ENCODE results near the gene CACNA1I.

CACNA1I gene

GRCh38 chr22:39534591-39535356 lies 35.8 kb upstream of the CACNA1I start:
- DNase-seq (ENCODE audit: low read depth), result no peak

GRCh38 chr22:39535357-39535725 lies 35.2 kb upstream of the CACNA1I start:
- H3K4me3 ChIP-seq (ENCODE audit: low read depth, low read length), result no peak overlapping the region
- no peak for DNase-seq (ENCODE audit: low read depth)

More at GRCh38 chr22:39534591-39535356, 35.8 kb upstream of the CACNA1I start:
- H3K4me3 ChIP-seq (ENCODE audit: low read depth, low read length), result no peak overlapping the region

- H3K4me3 ChIP-seq (ENCODE audit: low read depth, low read length), result no peak overlapping the region
- no peak for DNase-seq (ENCODE audit: low read depth)
Observed at GRCh38 chr22:39535831-39536449, 34.6 kb upstream of the CACNA1I start.

GRCh38 chr22:39536711-39537110 lies 33.8 kb upstream of the CACNA1I start:
- no peak for DNase-seq (ENCODE audit: low read depth)
- H3K4me3 ChIP-seq (ENCODE audit: low read depth, low read length), result no peak overlapping the region

GRCh38 chr22:39537975-39538374 lies 32.6 kb upstream of the CACNA1I start:
- no peak for DNase-seq (ENCODE audit: low read depth)

GRCh38 chr22:39543095-39543494 lies 27.5 kb upstream of the CACNA1I start:
- no peak overlapping the region for H3K4me3 ChIP-seq (ENCODE audit: low read depth, low read length)
- no peak for DNase-seq (ENCODE audit: low read depth)

More at GRCh38 chr22:39537975-39538374, 32.6 kb upstream of the CACNA1I start:
- H3K4me3 ChIP-seq (ENCODE audit: low read depth, low read length), result no peak overlapping the region

- no peak for DNase-seq (ENCODE audit: low read depth)
- no peak overlapping the region for H3K4me3 ChIP-seq (ENCODE audit: low read depth, low read length)
Observed at GRCh38 chr22:39545386-39546365, 24.9 kb upstream of the CACNA1I start.

- no peak for DNase-seq (ENCODE audit: low read depth)
- no peak overlapping the region for H3K4me3 ChIP-seq (ENCODE audit: low read depth, low read length)
Observed at GRCh38 chr22:39546889-39547586, 23.5 kb upstream of the CACNA1I start.

GRCh38 chr22:39547587-39547947 lies 23.0 kb upstream of the CACNA1I start:
- no peak overlapping the region for H3K4me3 ChIP-seq (ENCODE audit: low read depth, low read length)

GRCh38 chr22:39553429-39553828 lies 17.1 kb upstream of the CACNA1I start:
- DNase-seq (ENCODE audit: low read depth), result no peak
- no peak overlapping the region for H3K4me3 ChIP-seq (ENCODE audit: low read depth, low read length)

More at GRCh38 chr22:39547587-39547947, 23.0 kb upstream of the CACNA1I start:
- no peak for DNase-seq (ENCODE audit: low read depth)

GRCh38 chr22:39554151-39554550 lies 16.4 kb upstream of the CACNA1I start:
- H3K4me3 ChIP-seq (ENCODE audit: low read depth, low read length), result no peak overlapping the region
- no peak for DNase-seq (ENCODE audit: low read depth)

GRCh38 chr22:39556970-39557841 lies 13.3 kb upstream of the CACNA1I start:
- no peak for DNase-seq (ENCODE audit: low read depth)
- no peak overlapping the region for H3K4me3 ChIP-seq (ENCODE audit: low read depth, low read length)

- H3K4me3 ChIP-seq (ENCODE audit: low read depth, low read length), result no peak overlapping the region
- DNase-seq (ENCODE audit: low read depth), result no peak
Observed at GRCh38 chr22:39558254-39558727, 12.3 kb upstream of the CACNA1I start.

GRCh38 chr22:39558950-39559349 lies 11.6 kb upstream of the CACNA1I start:
- no peak for DNase-seq (ENCODE audit: low read depth)
- H3K4me3 ChIP-seq (ENCODE audit: low read depth, low read length), result no peak overlapping the region

GRCh38 chr22:39559456-39560105 lies 11.0 kb upstream of the CACNA1I start:
- H3K4me3 ChIP-seq (ENCODE audit: low read depth, low read length), result no peak overlapping the region
- DNase-seq (ENCODE audit: low read depth), result no peak

GRCh38 chr22:39560127-39560526 lies 10.4 kb upstream of the CACNA1I start:
- DNase-seq (ENCODE audit: low read depth), result no peak
- H3K4me3 ChIP-seq (ENCODE audit: low read depth, low read length), result no peak overlapping the region

GRCh38 chr22:39562839-39563489 lies 7.6 kb upstream of the CACNA1I start:
- no peak for DNase-seq (ENCODE audit: low read depth)
- H3K4me3 ChIP-seq (ENCODE audit: low read depth, low read length), result no peak overlapping the region
